ENCODE data around the gene RNU6-9.

GRCh38 chr19:941292-942132, 48.2 kb downstream of the RNU6-9 start:
- no peak for TF ChIP-seq CTCF (IDR thresholded peaks at IDR 0.05)
- no peak for TF ChIP-seq POLR2A (IDR thresholded peaks at IDR 0.05)
